K562 (cell line): ENCODE measurements around the gene RDH16. TPM values are rescaled to one million over a fixed set of nuclear protein-coding genes. Genes with fewer than 3 reads are reported as not detected.

Source experiments
- ARID2 ChIP-seq: fragments of 450-650 bp; IDR thresholded peaks from 2 replicates; pipeline ENCODE4 v1.6.1; 2017; ENCODE audit warnings: antibody characterized with exemption, mild to moderate bottlenecking
- CBX2 ChIP-seq: fragments of 200-600 bp; sonication (generic); IDR thresholded peaks from one replicate; pipeline ENCODE4 v1.6.1; 2012; ENCODE audit warnings: mild to moderate bottlenecking, low read length, inconsistent platforms; ENCODE audit not compliant: insufficient read depth, poor library complexity, severe bottlenecking
- CCAR2 ChIP-seq: fragments of 200-400 bp; formaldehyde crosslinking; IDR thresholded peaks from 2 replicates; pipeline ENCODE4 v1.6.1; 2017; ENCODE audit warnings: mild to moderate bottlenecking, low read depth, low read length
- CREBBP ChIP-seq: IDR thresholded peaks from one replicate; pipeline ENCODE4 v1.6.1; 2012; ENCODE audit warnings: low read depth, mild to moderate bottlenecking, control low read depth, inconsistent platforms, low read length
- EWSR1 ChIP-seq: fragments of 450-650 bp; IDR thresholded peaks from 2 replicates; pipeline ENCODE4 v1.6.1; 2018; ENCODE audit warnings: borderline replicate concordance, mild to moderate bottlenecking, low read depth, moderate library complexity; ENCODE audit not compliant: partially characterized antibody
- FOXP1 ChIP-seq: sonication (generic); formaldehyde crosslinking; IDR thresholded peaks from 2 replicates; pipeline ENCODE4 v1.8.0; 2022; ENCODE audit warnings: mild to moderate bottlenecking, missing genetic modification reagents
- KDM4B ChIP-seq, 2 experiments: fragments of 450-650 bp in 1 of 2; sonication (generic) in 1 of 2; IDR thresholded peaks; 2 replicates each; pipeline ENCODE4 v1.6.1; 2016 to 2017; ENCODE audit warnings: borderline replicate concordance in 2 of 2, antibody characterized with exemption in 1 of 2, low read depth in 1 of 2, mild to moderate bottlenecking in 1 of 2
- KLF16 ChIP-seq: IDR thresholded peaks from 2 replicates; pipeline ENCODE4 v1.6.1; 2016; ENCODE audit warnings: antibody characterized with exemption
- LCOR ChIP-seq: sonication (generic); formaldehyde crosslinking; IDR thresholded peaks from 2 replicates; pipeline ENCODE4 v1.8.0; 2022; ENCODE audit warnings: mild to moderate bottlenecking, missing genetic modification reagents
- NFE2L1 ChIP-seq: fragments of 450-650 bp; IDR thresholded peaks from 2 replicates; pipeline ENCODE4 v1.6.1; 2016; ENCODE audit warnings: missing genetic modification characterization, low read depth, mild to moderate bottlenecking, missing compliant biosample characterization, moderate library complexity, borderline replicate concordance
- POLR3A ChIP-seq: IDR thresholded peaks from 2 replicates; pipeline ENCODE4 v1.6.1; 2011; ENCODE audit warnings: borderline replicate concordance, mild to moderate bottlenecking, moderate library complexity; ENCODE audit not compliant: insufficient read length, insufficient read depth; ENCODE audit errors: extremely low read depth
- SNRNP70 ChIP-seq: fragments of 200-400 bp; formaldehyde crosslinking; optimal IDR thresholded peaks from 2 replicates; pipeline ENCODE3; 2017; ENCODE audit warnings: low read depth, low read length
- SP1 ChIP-seq: sonication (generic); formaldehyde crosslinking; IDR thresholded peaks from 2 replicates; pipeline ENCODE4 v1.8.1; 2022; ENCODE audit warnings: mild to moderate bottlenecking, missing genetic modification reagents
- SRSF7 ChIP-seq: fragments of 200-400 bp; formaldehyde crosslinking; optimal IDR thresholded peaks from 2 replicates; pipeline ENCODE3; 2017; ENCODE audit warnings: mild to moderate bottlenecking, low read depth, low read length
- TAF1 ChIP-seq: IDR thresholded peaks from 2 replicates; pipeline ENCODE4 v1.6.1; 2011; ENCODE audit warnings: mild to moderate bottlenecking, low read length, moderate library complexity; ENCODE audit not compliant: insufficient read depth, control insufficient read depth, severe bottlenecking; ENCODE audit errors: extremely low read depth
- TCFL5 ChIP-seq: fragments of 250-450 bp; sonication (Bioruptor Pico); conservative IDR thresholded peaks from 2 replicates; pipeline ENCODE4 v1.6.1; 2021; ENCODE audit warnings: mild to moderate bottlenecking, moderate library complexity, matching md5 sums
- XRCC3 ChIP-seq: fragments of 450-650 bp; IDR thresholded peaks from 2 replicates; pipeline ENCODE4 v1.6.1; 2017; ENCODE audit warnings: mild to moderate bottlenecking, moderate library complexity
- YBX1 ChIP-seq: fragments of 450-650 bp; IDR thresholded peaks from 2 replicates; pipeline ENCODE4 v1.7.1; 2016; ENCODE audit warnings: mild to moderate bottlenecking
- ZNF551 ChIP-seq: fragments of 250-450 bp; sonication (Bioruptor Pico); IDR thresholded peaks from 2 replicates; pipeline ENCODE4 v1.5.0; 2021; ENCODE audit warnings: mild to moderate bottlenecking, moderate library complexity
- polyA plus RNA-seq, 8 experiments: library from polyadenylated mRNA; depleted of rRNA in 4 of 8; stranded (reverse) in 5 of 8; unstranded in 3 of 8; fragments of >200 nt; fragmentation: Nextera tagmentation in 2 of 8; fragmentation: Illumina TruSeq in 1 of 8; extraction: Ambion mirVana in 2 of 8; extraction: Trizol in 1 of 8; gene quantifications; 2 replicates each; pipeline versions ENCODE4 v1.2.1 to v1.2.3, GENCODE V29; 2011 to 2014; ENCODE audit warnings: inconsistent platforms in 1 of 8, missing spikeins in 1 of 8
- total RNA-seq, 7 experiments: library from RNA; depleted of rRNA in 6 of 7; stranded (reverse); fragments of >200 nt in 6 of 7; fragmentation: Illumina TruSeq in 2 of 7; extraction: Trizol in 2 of 7; gene quantifications; 2 replicates each; pipeline versions ENCODE4 v1.2.1 to v1.2.3, GENCODE V29; 2011 to 2021; ENCODE audit warnings: low replicate concordance in 1 of 7
- TF ChIP-seq, protein P1 (sequence below): fragments of 450-650 bp; formaldehyde crosslinking; IDR thresholded peaks from 2 replicates; pipeline ENCODE4 v1.4.0; 2022; ENCODE audit warnings: missing genetic modification characterization
- TF ChIP-seq, protein P2 (sequence below): fragments of 450-650 bp; IDR thresholded peaks from 2 replicates; pipeline ENCODE4 v1.6.1; 2014; ENCODE audit warnings: low read depth, mild to moderate bottlenecking, moderate library complexity, borderline replicate concordance
- TF ChIP-seq, protein P3 (sequence below): sonication (generic); formaldehyde crosslinking; IDR thresholded peaks from 2 replicates; pipeline ENCODE4 v1.8.1; 2023; ENCODE audit warnings: mild to moderate bottlenecking, missing genetic modification reagents
- TF ChIP-seq, protein P4 (sequence below), 2 experiments: fragments of 200-800 bp in 1 of 2; sonication (Bioruptor generic) in 1 of 2; sonication (generic) in 1 of 2; formaldehyde crosslinking in 1 of 2; IDR thresholded peaks in 1 of 2; conservative IDR thresholded peaks in 1 of 2; 2 replicates each; pipeline versions ENCODE4 v1.5.0 to v1.6.1; 2016 to 2020; ENCODE audit warnings: missing compliant biosample characterization in 1 of 2, missing genetic modification characterization in 1 of 2, missing genetic modification reagents in 1 of 2

The RDH16 gene
- total and polyA plus RNA-seq, 9 of the 15 experiments (the other 6 are each of a cell fraction or from before 2014, with no cell fraction given), result 0.11 to 0.52 (median 0.22) TPM; not detected in 1

DNA sequence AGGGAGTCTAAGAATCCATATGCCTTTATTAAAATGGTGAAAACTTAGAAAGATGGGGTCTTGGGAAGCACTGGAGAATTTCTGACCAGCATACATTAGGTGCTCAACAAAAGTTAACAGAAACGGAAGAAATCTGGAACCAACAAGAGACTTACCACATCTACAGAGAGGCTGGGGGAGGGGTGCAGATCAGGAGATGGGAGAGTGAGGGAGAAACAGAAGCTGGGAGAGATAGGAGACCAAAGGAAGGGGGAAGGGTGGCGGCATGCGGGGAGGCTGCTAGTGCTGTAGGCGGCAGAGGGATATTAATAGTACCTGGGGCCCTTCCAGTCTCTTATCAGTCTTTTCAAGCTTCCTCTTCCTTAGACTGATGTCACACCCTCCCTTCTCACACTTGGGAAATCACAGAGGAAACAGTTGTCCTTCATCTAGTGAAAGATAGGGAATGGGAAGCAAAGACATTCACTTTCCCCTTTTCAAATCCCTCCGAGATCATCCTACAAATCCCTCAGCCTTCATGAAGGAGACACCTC, 30.9 kb upstream of the RDH16 start (continued):
- TF ChIP-seq EWSR1, result no peak
- no peak for TF ChIP-seq ZNF551 (CRISPR knock-in tag)
- TF ChIP-seq CCAR2, result 0 out of 2 replicates have a peak, but pooled peaks have one; percentile 48
- peak; percentile 98 for TF ChIP-seq KLF16
- TF ChIP-seq, protein P1, sequence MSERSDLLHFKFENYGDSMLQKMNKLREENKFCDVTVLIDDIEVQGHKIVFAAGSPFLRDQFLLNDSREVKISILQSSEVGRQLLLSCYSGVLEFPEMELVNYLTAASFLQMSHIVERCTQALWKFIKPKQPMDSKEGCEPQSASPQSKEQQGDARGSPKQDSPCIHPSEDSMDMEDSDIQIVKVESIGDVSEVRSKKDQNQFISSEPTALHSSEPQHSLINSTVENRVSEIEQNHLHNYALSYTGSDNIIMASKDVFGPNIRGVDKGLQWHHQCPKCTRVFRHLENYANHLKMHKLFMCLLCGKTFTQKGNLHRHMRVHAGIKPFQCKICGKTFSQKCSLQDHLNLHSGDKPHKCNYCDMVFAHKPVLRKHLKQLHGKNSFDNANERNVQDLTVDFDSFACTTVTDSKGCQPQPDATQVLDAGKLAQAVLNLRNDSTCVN (CRISPR knock-in tag), result peak; percentile 40; the same call in 1 of the 2 replicates
- TF ChIP-seq SRSF7, result no peak
- no peak for TF ChIP-seq CREBBP
- TF ChIP-seq TCFL5 (CRISPR knock-in tag), result no peak
- 0 out of 2 replicates have a peak, but pooled peaks have one; percentile 37 for TF ChIP-seq SP1
- TF ChIP-seq POLR3A, result no peak
- TF ChIP-seq, protein P2, sequence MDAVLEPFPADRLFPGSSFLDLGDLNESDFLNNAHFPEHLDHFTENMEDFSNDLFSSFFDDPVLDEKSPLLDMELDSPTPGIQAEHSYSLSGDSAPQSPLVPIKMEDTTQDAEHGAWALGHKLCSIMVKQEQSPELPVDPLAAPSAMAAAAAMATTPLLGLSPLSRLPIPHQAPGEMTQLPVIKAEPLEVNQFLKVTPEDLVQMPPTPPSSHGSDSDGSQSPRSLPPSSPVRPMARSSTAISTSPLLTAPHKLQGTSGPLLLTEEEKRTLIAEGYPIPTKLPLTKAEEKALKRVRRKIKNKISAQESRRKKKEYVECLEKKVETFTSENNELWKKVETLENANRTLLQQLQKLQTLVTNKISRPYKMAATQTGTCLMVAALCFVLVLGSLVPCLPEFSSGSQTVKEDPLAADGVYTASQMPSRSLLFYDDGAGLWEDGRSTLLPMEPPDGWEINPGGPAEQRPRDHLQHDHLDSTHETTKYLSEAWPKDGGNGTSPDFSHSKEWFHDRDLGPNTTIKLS, result peak; percentile 37; the same call in 1 of the 2 replicates
- 0 out of 2 replicates have a peak, but pooled peaks have one; percentile 35 for TF ChIP-seq ARID2
- TF ChIP-seq TAF1, result peak; percentile 37
- no peak for TF ChIP-seq CBX2
- no peak for TF ChIP-seq YBX1
- no peak; the same call in 1 of the 2 replicates for TF ChIP-seq XRCC3
- no peak for TF ChIP-seq KDM4B (IDR thresholded peaks at IDR 0.05; ENCODE audit: borderline replicate concordance in 2 of 2, low read depth in 1 of 2)
- TF ChIP-seq FOXP1 (CRISPR knock-in tag), result no peak
- TF ChIP-seq, protein P3, sequence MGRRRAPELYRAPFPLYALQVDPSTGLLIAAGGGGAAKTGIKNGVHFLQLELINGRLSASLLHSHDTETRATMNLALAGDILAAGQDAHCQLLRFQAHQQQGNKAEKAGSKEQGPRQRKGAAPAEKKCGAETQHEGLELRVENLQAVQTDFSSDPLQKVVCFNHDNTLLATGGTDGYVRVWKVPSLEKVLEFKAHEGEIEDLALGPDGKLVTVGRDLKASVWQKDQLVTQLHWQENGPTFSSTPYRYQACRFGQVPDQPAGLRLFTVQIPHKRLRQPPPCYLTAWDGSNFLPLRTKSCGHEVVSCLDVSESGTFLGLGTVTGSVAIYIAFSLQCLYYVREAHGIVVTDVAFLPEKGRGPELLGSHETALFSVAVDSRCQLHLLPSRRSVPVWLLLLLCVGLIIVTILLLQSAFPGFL, result no peak
- TF ChIP-seq, protein P4, sequence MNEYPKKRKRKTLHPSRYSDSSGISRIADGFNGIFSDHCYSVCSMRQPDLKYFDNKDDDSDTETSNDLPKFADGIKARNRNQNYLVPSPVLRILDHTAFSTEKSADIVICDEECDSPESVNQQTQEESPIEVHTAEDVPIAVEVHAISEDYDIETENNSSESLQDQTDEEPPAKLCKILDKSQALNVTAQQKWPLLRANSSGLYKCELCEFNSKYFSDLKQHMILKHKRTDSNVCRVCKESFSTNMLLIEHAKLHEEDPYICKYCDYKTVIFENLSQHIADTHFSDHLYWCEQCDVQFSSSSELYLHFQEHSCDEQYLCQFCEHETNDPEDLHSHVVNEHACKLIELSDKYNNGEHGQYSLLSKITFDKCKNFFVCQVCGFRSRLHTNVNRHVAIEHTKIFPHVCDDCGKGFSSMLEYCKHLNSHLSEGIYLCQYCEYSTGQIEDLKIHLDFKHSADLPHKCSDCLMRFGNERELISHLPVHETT (CRISPR knock-in tag; conservative IDR thresholded peaks at IDR 0.05 in 1 of 2, IDR thresholded peaks at IDR 0.05 in 1 of 2), result peak in 1 of 2 experiments; percentile 92; a peak in 2 of 4 replicates
- TF ChIP-seq NFE2L1 (tag), result no peak
- peak; percentile 86 for TF ChIP-seq LCOR
- no peak for TF ChIP-seq SNRNP70
